Transverse colon (tissue), 3 donors: Measurements from ENCODE around the gene CEP162.

Experiments
- EP300 ChIP-seq: sonication (generic); formaldehyde crosslinking; IDR thresholded peaks from one replicate; pipeline ENCODE4 v1.6.1; 2017; ENCODE audit warnings: antibody characterized with exemption, low read depth
- POLR2A ChIP-seq: fragments of 450-650 bp; IDR thresholded peaks from one replicate; pipeline ENCODE4 v1.6.1; 2016; ENCODE audit warnings: antibody characterized with exemption, mild to moderate bottlenecking, moderate library complexity
- TF ChIP-seq, protein P1 (sequence below), 5 experiments: fragments of 200-600 bp in 3 of 5; fragments of 450-650 bp in 2 of 5; sonication (generic) in 3 of 5; IDR thresholded peaks; 1 replicate in 2 of 5; 2 replicates in 3 of 5; pipeline ENCODE4 v1.5.1; 2016 to 2017; ENCODE audit warnings: antibody characterized with exemption in 5 of 5, inconsistent platforms in 3 of 5, mild to moderate bottlenecking in 2 of 5, moderate library complexity in 1 of 5

DNA sequence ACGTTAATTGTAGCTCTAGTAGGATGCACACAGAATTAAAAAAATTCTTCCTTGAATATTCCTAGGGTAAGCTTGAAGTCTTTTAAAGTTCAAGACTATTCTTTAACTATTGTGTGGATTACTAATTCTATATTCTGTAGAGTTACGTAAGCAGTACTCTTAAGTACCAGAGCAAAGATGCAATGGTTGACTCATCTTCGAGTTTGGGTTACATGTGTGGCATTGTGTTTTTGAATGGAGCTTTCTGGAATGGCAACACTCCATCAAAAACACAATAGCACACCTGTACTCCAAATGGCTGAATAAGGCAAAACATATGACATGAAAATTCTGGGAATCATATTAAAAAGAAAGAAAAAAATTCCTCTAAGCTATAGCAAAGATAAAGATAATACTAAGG lies 33.5 kb upstream of the CEP162 start:
- TF ChIP-seq, protein P1, sequence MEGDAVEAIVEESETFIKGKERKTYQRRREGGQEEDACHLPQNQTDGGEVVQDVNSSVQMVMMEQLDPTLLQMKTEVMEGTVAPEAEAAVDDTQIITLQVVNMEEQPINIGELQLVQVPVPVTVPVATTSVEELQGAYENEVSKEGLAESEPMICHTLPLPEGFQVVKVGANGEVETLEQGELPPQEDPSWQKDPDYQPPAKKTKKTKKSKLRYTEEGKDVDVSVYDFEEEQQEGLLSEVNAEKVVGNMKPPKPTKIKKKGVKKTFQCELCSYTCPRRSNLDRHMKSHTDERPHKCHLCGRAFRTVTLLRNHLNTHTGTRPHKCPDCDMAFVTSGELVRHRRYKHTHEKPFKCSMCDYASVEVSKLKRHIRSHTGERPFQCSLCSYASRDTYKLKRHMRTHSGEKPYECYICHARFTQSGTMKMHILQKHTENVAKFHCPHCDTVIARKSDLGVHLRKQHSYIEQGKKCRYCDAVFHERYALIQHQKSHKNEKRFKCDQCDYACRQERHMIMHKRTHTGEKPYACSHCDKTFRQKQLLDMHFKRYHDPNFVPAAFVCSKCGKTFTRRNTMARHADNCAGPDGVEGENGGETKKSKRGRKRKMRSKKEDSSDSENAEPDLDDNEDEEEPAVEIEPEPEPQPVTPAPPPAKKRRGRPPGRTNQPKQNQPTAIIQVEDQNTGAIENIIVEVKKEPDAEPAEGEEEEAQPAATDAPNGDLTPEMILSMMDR (IDR thresholded peaks at IDR 0.05): no peak
- no peak for TF ChIP-seq EP300
- TF ChIP-seq POLR2A: no peak
